ENCODE data around the gene DHX16.
"Not testable (repeated sequence)": the region's sequence is repeated elsewhere in the genome, so short reads cannot be mapped to it uniquely, and the experiment has no call there.

Gene DHX16

DNA sequence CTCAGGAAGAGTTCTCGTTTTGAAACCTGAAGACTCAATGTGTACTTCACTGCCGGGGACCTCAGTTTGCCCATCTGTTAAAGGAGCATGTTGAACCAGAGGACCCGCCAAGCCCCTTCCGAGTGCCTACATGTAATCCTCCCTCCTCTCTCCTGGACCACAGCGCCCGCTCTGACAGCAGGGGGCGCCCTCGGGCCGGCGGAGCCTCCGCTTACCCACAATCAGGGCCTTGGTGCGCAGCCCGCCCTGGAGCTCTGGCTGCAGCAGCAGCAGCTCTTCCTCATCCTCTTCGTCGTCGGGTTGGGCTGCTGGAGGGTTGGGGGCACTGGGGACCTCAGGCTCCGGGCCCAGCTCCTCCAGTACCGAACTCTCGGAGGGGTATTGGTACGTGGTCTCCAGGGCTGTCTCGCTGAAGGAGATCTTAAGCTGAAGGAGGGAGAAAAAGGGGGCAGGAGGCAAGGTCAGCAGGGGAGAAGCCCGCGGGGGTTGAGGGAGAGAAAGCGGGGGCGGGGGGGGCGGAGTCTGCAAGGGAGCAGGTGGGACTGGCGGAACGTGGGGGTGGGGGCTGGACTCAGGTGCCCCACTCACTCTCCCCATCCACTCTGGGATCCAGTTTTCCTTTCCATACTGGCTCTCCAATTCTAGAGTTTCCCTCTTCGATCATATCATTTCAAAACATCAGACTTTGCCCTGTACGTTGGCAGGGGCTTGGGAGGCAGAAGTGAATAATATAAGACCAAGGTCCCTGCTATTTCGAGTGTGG lies 6.3 kb upstream of the DHX16 start:
- peak; percentile 90 for DNase-seq (ENCODE audit: low read depth)

DNA sequence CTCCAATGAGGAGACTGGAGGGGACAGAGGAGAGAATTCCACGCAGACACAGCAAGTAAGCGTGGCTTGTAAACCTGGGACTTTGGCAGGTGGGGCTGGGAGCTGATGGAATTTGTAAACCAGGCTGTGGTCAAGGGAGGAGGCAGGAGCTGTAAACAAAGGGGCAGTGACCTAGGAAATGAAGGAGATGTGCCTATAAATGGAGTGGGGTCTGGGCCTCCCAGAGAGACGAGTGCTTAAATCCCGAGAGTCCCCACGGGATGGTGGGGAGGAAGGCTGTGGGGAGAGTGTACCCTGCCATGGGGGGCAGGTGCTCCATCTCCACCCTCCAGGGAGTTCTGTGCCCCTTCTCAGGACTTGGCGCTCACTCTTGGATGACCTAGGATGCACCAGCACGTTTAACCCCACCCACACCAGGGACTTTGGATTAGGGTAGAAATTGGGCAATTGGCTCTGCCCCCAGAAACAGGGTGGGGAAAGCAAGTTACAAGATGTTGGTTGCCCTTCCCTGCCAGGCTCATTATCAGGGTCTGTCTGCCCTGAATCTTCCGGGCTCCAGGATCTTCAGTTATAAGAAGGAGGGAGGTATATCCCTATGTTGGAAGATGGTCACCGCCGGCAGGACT lies 4.0 kb upstream of the DHX16 start:
- DNase-seq (ENCODE audit: low read depth): no peak

DNA sequence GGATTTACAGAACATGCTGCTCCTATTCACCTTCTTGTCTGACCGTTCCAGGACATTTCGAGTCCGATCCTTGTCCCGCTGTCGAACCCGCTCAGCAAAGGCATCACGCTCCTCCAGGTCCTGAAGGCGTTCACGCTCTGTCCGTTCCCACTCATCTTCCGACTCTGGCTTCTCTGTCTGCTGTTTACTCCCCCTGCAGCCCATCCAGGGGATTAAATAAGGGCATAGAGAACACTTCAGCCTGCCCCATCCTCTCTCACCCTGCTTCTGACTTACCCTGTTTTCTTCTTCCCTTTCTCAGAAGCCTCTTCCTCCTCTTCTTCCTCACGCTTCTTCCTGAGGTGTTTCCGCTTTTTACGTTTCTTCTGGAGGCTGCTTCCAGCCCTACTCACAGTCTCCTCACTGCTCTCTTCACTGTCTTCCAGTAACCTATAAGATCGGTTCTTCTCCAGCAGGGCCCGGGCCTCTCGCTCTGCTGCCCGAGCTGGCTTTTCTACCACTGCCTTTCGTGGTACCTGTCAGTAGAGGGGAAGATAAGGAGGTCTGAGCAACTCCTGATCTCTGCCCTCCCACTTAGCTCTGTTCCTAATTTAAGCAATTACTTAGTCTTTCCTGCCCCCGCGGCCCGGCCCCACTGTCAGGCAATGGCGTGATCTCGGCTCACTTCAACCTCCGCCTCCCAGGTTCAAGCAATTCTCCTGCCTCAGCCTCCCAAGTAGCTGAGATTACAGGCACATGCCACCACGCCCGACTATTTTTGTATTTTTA lies 1.9 kb downstream of the DHX16 start:
- DNase-seq (ENCODE audit: low read depth): no peak

DNA sequence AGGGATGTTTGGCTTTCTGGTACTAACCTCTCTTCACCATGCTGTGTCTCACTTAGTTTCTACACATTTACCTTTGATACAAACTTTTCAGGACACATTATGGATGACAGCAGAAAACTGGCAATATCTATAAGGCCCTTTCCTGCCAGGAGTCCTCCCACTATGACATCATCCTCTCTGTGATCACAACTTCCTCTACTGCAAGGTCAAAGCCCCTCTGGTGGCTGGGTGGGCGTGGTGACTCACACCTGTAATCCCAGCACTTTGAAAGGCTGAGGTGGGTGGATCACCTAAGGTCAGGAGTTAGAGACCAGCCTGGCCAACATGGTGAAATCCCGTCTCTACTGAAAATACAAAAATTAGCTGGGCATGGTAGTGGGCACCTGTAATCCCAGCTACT lies 6.5 kb downstream of the DHX16 start:
- DNase-seq (ENCODE audit: low read depth): peak; percentile 22

DNA sequence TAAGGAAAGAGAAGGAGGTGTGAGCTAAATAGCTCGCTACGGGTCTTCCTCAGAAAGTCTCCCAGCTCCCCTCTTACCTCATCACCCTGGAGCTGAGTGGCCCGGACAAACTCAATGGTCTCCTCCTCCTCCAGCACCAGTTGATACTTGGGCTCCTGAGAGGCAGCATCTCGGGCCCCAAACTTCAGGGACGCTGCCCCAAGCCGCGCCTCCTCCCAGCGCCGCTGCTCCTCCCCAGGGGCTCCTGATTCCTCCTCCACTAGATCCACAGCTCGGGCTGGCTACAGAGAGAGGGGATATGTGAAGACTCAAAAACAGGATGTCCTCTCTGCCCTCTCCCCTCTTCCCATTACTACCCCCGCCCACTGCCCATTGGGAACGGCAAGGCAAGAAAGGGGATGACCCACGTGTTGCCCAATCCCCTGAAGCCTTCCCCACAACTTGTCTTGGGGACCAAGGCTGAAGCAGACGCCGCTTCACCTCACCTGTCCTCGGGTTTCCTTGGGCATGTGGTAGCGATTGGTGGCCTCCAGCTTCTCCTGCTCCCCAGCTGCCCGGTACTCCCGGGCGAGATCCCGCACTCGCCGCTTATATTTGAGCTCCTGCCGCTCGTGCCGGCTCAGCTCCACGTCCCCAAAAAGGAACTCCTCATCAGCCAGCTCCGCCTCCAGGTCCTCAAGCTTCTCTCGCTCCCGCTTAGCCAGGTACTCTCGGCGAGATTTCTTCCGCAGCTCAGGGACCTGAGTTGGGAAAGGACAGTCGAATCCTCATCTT lies 7.6 kb downstream of the DHX16 start:
- no peak for DNase-seq (ENCODE audit: low read depth)

DNA sequence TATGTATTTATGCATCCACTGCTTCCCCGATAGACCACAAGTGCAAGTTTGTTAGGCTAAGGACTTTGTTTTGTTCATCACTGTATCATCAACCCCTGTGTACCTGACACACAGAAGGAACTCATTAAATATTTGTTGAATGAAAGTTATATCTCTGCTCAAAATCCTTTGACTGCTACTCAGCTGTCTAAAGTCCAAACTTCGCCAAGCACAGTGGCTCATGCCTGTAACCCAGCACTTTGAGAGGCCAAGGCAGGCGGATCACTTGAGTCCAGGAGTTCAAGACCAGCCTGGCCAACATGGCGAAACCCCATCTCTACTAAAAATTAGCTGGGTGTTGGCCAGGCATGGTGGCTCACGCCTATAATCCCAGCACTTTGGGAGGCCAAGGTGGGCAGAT lies 14.9 kb downstream of the DHX16 start:
- DNase-seq (ENCODE audit: low read depth): not testable (repeated sequence)

DNA sequence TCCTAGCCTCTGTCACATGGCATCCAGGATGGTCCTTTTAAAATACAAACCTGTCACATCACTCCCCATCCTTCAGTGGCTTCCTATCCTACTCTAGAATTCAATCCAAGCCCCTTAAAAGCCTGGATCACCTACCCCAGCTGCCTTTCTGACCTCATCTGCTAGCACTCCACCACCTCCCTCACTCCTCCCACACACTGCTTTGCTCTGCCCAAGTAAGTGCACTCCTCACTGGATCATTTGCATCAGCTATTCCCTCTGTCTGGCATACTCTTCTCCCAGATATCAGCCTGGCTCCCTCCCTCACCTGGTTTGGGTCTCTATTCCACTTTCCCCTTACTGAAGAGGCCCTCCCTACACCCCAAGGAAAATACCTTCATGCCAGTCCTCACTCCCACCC lies 15.4 kb downstream of the DHX16 start:
- no peak for DNase-seq (ENCODE audit: low read depth)

DNA sequence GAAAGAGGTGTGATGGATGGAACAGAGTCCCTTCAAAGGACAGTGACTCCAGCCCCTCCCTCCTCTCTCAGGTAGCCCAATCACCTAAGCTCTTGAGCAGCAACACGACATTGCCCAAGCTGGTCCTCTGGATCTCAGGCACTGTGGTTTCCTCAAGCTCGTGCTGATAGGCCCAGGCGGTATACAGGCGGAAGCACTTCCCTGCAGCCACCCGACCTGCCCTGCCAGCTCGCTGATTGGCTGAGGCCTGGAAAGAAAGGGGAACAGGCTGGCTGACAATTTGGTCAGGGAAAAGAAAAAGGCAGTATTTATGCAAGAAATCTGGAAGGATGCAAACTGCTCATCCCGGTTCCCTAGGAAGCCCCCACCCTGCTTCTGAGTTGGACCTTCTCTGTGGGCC lies 16.3 kb downstream of the DHX16 start:
- DNase-seq (ENCODE audit: low read depth): no peak

DNA sequence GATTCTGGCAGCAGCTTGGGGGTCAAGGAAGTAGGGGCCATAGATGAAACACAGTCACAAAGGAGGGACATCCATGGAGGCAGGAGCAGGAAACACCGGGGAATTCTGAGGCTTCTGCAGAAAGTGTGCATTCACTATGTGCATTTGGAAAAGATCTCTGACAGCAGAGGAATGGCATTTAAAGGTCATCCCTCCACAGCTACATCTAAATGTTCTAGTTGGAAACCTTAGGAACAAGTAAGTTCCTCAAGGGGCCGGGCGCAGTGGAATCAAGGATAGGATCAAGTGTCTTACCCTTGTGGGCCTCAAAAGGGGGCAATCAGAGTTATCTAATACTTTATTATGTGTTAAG lies 17.1 kb downstream of the DHX16 start:
- no peak for DNase-seq (ENCODE audit: low read depth)

DNA sequence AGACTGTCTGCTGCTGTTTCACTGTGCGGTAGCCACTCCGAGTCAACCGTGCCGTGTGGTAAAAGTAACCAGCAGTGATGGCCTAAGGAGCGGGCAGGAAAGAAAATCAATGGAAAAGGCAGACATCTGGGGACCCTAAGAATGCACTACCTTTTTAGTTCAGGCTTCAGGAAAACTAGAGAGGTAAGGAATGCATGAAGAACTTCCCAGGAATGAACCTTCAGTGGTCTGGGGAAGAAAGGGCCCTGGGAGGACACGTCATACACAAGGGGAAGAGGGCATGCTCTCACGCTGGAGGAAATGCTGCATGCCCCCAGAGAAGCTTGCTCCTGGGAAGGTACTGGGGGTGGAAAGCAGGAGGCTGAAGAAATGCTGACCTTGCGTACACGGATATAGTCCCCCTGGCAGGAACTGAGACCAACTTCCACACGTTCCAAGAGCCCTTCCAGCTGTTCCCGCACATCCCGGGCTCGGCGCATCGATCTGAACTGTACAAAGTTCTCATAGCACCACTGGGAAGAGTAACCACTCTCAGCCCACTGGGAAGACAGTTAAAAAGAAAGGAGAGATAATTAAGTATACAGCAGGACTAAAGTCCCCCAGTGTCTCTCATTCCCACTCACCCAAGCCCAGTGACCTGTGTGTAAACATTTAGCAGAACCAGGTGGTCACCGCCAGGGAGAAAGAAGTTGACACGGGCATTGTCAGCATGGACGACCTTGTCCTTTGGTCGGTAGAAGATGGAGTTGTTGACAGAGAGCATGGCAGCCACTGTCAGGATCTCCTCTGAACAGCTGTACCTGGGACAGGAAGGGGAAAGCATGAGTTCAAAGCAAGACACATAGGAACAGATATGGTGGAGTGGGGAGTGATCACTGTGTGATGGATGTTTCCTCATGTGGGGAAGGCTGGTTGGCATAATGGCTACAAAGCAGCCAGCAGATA lies 17.7 kb downstream of the DHX16 start:
- no peak for DNase-seq (ENCODE audit: low read depth)

DNA sequence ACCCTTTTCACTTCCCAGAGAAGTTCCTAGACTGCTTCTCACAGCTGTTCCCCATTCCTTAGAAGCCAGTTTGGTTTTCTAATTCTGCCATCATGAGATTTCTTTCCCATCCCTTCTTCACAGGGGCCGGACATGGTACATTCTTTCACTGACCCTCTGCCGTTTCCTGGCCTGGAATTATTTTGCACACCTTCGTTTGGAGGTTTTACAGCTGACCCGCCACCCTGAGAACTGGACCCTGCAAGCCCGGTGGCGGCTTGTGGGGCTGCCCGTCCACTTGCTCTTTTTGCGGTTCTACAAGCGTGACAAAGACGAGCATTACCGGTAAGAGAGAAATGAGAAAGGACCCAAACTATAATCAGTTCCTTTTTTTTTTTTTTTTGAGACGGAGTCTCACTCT lies 21.7 kb downstream of the DHX16 start:
- no peak for DNase-seq (ENCODE audit: low read depth)

DNA sequence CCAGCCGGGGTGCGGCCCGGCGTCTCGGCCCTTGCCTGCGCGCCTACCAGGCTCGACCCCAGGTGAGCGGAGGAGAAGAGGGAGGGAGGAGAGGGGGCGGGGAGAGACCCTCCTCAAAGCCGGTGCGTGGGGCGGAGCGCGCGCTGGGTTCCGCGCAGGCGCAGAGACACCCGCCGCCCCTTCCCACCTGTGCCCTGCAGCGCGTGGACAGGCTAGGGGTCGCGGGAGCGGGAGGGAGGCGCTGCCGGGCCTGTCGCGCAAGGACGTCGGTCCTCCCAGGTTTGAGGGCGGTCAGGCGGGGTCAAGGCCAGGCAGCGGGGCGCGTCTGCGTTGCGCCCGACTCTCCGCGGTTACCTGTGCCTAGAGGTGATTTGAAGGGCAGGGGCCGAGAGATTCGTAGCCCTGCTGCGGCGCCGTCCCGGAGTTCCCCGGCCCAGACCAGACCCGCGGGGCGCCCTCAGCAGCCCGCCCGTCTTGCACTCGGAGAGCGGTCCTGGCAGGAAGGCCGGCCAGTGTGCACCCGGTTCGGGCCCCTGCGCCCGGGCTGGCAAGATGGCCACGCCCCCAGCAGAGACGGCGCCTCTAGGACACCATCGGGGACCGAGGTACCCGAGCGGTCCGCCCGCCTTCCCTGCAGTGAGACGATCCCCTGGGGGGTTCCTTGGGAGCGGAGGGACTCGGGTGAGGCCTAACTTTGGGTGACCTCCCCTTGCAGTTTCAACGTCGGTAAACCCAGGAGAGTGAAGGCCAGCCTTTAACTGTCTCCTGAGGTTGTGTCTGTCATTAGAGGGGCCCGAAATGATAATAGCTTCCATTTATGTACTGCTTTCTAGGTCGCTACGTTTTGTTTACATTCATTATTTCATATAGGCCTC lies 25.3 kb downstream of the DHX16 start:
- DNase-seq (ENCODE audit: low read depth): peak; percentile 59

DNA sequence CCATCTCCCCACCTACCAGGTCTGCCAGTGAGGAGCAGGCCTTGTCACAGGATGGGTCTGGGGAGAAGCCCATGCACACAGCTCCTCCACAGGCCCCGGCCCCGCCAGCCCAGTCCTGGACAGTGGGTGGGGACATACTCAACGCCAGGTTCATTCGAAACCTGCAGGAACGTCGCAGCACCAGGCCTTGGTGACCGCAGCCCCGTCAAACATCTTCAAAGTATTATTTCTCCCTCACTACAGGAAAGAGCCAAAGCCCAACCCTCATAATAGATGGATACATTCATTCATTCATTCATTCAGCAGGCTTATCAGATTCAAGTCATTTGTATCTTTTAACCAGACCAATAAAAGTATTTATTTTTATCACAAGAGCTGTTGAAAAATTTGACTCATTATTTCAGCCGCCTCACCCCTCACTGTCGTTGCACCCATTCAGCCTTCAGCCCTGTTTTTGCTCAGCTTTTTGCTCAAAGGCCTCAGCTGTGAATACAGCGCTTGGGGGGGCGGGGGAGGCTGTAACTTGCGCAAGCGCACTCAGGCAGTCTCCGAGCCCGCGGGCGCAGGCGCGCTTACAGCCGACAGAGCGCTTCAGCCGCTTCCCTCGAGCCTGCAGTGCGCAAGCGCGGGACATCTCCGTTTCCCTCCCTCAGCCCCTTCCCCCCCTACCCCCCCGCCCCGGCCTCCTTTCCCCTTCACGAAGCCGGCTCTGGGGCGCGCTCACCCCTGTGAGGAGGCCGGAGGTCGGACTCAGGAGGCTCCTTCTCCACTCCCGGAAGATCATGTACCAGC lies 26.2 kb downstream of the DHX16 start, which contains the start of gene C6orf136:
C6orf136 (plus strand) TSS at position 684 of the 792 bp plus-strand sequence; CDS start at position 783, 99 bp downstream.
- DNase-seq (ENCODE audit: low read depth): peak; percentile 87

DNA sequence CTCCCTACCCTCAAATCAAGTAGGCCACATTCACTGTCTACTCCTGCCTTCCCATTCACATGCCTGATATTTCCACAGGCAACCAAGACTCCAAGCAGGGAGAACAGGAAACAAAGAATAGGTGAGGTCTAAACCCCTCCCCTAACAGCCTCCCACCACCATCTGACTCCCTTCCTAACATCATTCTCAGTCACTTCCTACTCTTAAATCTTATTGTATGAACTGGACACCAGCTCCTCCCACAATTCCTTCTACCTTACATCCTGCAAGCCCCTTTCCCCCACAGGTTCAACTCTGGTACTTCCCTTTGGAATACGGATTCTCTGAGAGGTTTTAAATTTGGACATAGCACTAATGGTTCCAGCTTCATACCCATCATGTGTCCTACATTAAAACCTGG lies 26.8 kb downstream of the DHX16 start:
- no peak for DNase-seq (ENCODE audit: low read depth)

DNA sequence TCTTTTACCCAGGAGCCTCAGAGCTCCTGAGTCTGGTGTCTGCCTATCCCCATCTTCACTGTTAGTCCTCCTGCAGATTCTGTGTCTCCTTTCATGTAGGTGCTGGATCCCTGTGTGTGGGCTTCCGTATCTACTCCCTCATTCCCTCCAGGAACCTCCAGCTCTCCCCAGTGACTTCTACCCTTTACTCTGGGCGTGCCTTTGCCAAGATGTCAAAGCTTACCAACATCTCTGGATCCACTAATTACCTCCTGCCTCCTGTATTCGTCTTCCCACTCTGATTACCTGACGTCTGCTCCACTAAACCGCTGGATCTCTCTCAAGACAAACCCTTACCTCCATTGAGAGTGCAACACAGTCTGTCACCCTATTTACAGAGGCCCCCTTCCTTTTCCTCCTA lies 28.0 kb downstream of the DHX16 start:
- no peak for DNase-seq (ENCODE audit: low read depth)

DNA sequence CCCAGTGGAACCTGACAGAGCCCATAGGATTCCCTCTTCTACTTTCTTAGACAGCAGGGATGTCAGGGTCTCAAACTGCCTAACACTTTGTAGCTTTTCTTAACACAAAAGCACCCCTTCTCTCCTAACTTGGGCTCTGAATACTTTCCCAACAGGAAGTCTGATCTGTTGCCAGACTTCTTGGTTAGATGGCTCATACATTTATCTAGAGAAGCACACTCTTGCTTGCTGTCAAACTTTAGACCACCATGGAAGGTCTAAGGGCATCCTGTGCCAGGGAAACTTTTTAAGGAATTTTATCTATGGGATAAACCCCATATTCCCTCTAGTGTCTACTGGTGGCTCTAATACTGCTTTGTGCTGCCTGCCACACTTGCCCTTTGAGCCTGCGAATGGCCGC lies 29.1 kb downstream of the DHX16 start:
- no peak for DNase-seq (ENCODE audit: low read depth)

DNA sequence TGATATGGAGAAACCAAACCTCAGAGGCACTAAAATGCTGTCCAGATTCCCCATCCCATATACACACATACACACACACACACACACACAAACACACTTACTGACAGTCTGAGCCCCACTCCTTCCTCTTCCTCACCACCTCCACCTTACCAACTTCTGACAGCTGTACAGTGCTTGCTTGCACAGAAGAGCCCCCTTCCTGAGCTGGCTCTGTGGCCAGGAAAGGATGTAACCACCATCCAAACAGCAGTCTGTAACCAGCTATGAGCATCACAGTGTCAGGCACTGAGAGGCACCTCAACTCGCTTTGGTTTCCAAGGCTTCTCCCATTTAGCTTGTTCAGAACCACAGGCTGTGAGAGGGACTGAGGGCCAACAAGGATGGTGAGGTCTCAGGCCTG lies 31.8 kb downstream of the DHX16 start:
- DNase-seq (ENCODE audit: low read depth): no peak

DNA sequence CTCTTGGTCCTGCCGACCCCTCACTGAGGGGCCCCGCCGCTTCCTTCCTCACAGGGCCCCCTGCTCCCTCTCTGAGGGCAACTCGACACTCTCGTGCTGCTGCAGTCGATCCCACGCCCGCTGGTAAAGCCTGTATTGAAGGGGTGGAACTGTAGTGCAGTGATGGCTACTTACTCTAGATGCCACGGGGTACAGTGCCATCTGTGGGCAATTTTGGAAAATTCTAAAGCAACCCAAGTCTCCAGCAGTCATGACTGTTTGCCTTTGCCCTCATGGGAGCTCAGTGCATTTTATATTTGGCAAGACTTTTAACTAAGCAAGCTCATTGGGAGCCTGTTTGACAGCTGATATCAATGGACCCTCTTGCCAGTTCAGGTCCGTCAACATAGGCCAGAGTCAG lies 32.3 kb downstream of the DHX16 start:
- DNase-seq (ENCODE audit: low read depth): no peak

DNA sequence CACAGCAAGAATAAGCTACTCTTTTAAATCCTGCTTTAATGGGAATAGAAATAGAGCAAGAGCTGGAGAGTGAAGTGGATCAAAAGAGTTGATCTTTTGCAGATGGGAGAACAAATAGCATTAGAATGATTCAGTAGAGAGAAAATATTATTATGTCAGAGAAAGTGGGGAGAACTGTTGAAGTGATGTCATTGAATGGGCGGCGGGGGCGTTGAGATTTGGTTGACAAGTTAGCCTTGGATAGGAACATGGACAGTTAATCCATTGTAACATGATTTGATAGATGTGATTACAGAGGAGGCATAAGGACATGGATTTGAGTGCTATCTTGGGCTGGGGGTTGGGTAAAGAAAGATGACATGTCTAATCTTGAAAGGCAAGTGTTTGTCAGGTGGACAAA lies 37.0 kb downstream of the DHX16 start:
- DNase-seq (ENCODE audit: low read depth): no peak
